Muscle layer of colon (tissue), 2 donors: ENCODE measurements around the gene SIL1.

Experiments used
- H3K27ac ChIP-seq: one replicate; pipeline ENCODE4 v1.7.0; 2013; ENCODE audit warnings: low read depth, mild to moderate bottlenecking, low read length, moderate library complexity
- H3K27me3 ChIP-seq, 2 donors: one replicate each; pipeline ENCODE4 v1.7.0; 2013; ENCODE audit warnings: low read length in 2 of 2, mild to moderate bottlenecking in 2 of 2; ENCODE audit not compliant: insufficient read depth in 2 of 2, control insufficient read depth in 1 of 2
- H3K36me3 ChIP-seq: one replicate; pipeline ENCODE4 v1.7.0; 2013; ENCODE audit warnings: mild to moderate bottlenecking, low read length; ENCODE audit not compliant: insufficient read depth
- H3K4me1 ChIP-seq: one replicate; pipeline ENCODE4 v1.7.0; 2013; ENCODE audit warnings: mild to moderate bottlenecking, low read length; ENCODE audit not compliant: insufficient read depth
- H3K4me3 ChIP-seq, 2 donors: one replicate each; pipeline ENCODE4 v1.7.0; 2013; ENCODE audit warnings: low read length in 2 of 2, low read depth in 1 of 2, mild to moderate bottlenecking in 1 of 2, moderate library complexity in 1 of 2
- H3K9ac ChIP-seq: one replicate; pipeline ENCODE4 v1.7.0; 2013; ENCODE audit warnings: low read length
- H3K9me3 ChIP-seq: one replicate; pipeline ENCODE4 v1.7.0; 2013; ENCODE audit warnings: mild to moderate bottlenecking, low read length
- donor health status: abdominal sarcoma.
- donor health status: Adenocarcinoma of cecum.

Gene SIL1

DNA sequence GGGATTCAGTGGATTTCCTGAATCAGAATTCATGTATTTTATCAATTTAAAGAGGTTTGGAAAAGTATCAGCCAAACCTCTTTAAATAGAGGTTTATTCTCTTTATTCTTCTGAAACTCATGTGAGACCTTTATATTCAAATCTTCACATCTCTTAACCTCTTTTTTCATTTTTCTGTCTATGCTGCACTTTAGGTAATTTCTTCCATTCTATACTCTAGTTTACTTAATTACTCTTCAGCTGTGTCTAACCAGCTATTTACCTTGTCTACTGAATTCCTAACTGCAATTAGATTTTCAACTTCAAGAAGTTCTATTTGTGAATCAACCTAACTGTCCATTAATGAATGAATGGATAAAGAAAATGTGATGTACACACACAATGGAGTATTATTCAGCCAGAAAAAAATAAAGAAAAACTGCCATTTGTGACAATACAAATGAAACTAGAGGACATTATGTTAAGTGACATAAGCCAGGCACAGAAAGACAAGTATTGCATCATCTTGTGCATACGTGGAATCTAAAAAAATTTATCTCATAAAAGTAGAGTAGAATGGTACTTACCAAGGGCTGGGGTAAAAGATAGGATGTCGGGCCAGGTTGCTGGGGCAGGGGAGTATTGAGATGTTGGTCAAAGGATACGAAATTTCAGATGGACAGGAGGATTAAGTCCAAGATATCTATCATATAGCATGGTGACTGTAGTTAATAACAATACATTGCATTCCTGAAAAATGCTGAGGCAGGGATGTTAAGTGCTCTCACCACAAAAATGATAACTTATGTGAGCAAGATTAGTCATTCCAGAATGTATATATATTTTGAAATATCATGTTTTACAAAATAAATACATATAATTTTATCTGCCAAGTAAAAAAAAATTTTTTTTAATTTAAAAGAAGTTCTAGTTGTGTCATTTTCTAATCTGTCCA is 193.5 kb downstream of the SIL1 start:
- no peak overlapping the region for H3K9ac ChIP-seq
- H3K27me3 ChIP-seq = no peaks in the 10 kb centered on the region
- no peaks in the 10 kb centered on the region for H3K9me3 ChIP-seq
- H3K4me1 ChIP-seq = no peaks in the 10 kb centered on the region
- no peaks in the 10 kb centered on the region for H3K36me3 ChIP-seq
- no peak overlapping the region for H3K27ac ChIP-seq
- H3K4me3 ChIP-seq = no peak overlapping the region

DNA sequence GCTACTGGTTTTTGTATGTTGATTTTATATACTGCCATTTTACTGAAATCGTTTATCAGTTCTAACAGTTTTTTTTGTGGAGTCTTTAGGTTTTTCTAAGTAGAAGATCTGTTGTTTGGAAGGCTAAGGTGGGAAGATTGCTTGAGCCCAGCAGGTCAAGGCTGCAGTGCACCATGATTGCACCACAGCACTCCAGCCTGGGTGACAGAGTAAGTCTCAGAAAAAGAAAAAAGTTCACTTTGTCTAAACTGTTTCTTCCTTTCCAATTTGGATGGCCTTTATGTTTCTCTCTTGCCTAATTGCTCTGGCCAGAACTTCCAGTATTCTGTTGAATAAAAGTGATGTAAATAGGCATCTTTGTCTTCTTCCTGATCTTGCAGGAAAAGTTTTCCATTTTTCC is 198.5 kb downstream of the SIL1 start:
- Histone ChIP-seq H3K4me1 (no peaks in the 10 kb centered on the region), H3K4me3 (no peak overlapping the region), H3K9me3 (no peaks in the 10 kb centered on the region), H3K27ac (no peak overlapping the region), H3K36me3 (no peaks in the 10 kb centered on the region), H3K9ac (no peak overlapping the region), H3K27me3 (no peaks in the 10 kb centered on the region)

- no peaks in the 10 kb centered on the region for H3K4me1 ChIP-seq
These were observed 199.6 kb downstream of the SIL1 start for GRCh38 chr5:138998521-138998920.

GRCh38 chr5:138996120-138996519 is 202.0 kb downstream of the SIL1 start:
- H3K27me3 ChIP-seq = no peaks in the 10 kb centered on the region
- H3K9me3 ChIP-seq = no peaks in the 10 kb centered on the region
- no peak overlapping the region for H3K9ac ChIP-seq
- no peak overlapping the region for H3K27ac ChIP-seq
- no peaks in the 10 kb centered on the region for H3K4me1 ChIP-seq
- H3K36me3 ChIP-seq = no peaks in the 10 kb centered on the region
- no peak overlapping the region for H3K4me3 ChIP-seq

More at GRCh38 chr5:138998521-138998920, 199.6 kb downstream of the SIL1 start:
- H3K9ac ChIP-seq = no peak overlapping the region
- no peak overlapping the region for H3K27ac ChIP-seq
- no peaks in the 10 kb centered on the region for H3K9me3 ChIP-seq
- H3K27me3 ChIP-seq = no peaks in the 10 kb centered on the region
- no peak overlapping the region for H3K4me3 ChIP-seq
- H3K36me3 ChIP-seq = no peaks in the 10 kb centered on the region

GRCh38 chr5:138990986-138991590 is 207.1 kb downstream of the SIL1 start:
- no peaks in the 10 kb centered on the region for H3K4me1 ChIP-seq
- no peaks in the 10 kb centered on the region for H3K36me3 ChIP-seq
- H3K9ac ChIP-seq = no peak overlapping the region
- H3K4me3 ChIP-seq = no peak overlapping the region
- H3K27me3 ChIP-seq = no peaks in the 10 kb centered on the region
- H3K9me3 ChIP-seq = no peaks in the 10 kb centered on the region
- no peak overlapping the region for H3K27ac ChIP-seq

DNA sequence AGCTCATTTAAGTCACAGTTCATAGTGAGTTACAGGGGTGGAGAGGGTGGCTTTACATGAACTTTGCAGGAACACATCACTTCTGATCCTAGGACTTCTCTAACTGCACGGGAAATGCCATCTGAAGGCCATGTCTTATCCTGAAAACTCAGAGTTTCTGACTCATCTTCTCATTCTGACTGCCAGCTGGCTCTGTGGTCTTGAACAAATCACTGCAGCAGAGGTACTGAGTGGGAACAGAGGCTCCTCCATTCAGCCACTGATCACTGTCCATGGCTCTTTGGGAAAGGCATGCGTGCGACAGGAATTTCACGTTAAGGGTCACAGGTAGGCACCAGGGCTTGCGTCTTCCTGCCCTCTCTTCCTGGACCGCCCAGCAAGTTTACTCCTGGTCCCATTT is 208.4 kb downstream of the SIL1 start:
- Histone ChIP-seq H3K4me3 (no peak overlapping the region), H3K9me3 (no peaks in the 10 kb centered on the region), H3K27ac (no peak overlapping the region), H3K36me3 (no peaks in the 10 kb centered on the region), H3K9ac (no peak overlapping the region), H3K27me3 (no peaks in the 10 kb centered on the region), H3K4me1 (no peaks in the 10 kb centered on the region)

DNA sequence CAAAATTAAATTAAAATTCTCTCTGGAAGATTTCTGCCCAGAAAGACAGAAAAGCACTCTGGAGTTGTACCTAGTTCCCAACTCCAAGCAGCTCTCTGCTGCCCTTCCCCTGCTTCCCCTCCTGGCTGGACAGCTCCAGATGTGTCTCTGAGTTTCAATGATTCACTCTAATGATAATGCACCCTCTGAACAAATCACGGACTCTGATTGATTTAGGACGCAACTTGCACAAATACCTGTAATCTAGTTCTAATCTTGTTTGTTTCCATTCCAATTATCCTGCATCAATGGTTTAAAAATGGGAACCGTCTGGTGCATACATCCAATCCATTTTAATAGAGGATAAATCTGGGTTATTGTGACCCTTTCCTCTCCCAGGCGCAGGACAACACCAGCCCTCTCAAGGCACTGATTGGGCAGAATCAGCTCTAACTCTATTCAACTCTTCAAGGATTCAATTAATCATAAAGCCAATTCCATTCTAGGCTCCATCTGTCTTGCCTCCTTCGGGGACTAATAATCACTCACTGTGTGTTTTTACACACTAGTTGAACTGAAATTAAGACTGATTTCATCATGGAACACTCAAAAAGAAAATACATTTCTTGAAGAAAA is 211.9 kb downstream of the SIL1 start:
- H3K36me3 ChIP-seq = no peaks in the 10 kb centered on the region
- H3K27ac ChIP-seq = no peak overlapping the region
- H3K9ac ChIP-seq = no peak overlapping the region
- no peaks in the 10 kb centered on the region for H3K4me1 ChIP-seq
- no peak overlapping the region for H3K4me3 ChIP-seq
- H3K27me3 ChIP-seq = no peaks in the 10 kb centered on the region
- H3K9me3 ChIP-seq = no peaks in the 10 kb centered on the region

DNA sequence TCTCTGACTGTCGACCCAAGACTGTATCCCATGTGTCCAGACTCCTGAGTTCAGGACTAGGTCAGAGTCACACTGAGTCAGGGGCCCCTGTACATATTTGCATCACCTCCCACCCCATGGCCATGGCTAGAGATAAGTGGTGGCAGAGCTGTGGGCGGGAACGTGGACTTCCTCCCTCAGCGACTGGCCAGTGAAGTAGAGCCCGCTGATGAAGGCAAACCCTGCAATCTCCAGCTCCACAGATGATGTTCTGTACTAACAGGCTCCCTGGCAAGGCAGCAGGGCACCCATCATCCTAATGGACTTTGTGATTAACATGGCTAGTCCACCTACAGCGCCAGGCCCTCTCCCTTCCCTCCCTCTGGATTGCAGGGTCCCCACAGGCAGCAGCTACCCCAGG is 212.5 kb downstream of the SIL1 start:
- H3K9me3 ChIP-seq = no peaks in the 10 kb centered on the region
- H3K36me3 ChIP-seq = no peaks in the 10 kb centered on the region
- no peak overlapping the region for H3K9ac ChIP-seq
- no peaks in the 10 kb centered on the region for H3K4me1 ChIP-seq
- no peaks in the 10 kb centered on the region for H3K27me3 ChIP-seq
- no peak overlapping the region for H3K27ac ChIP-seq
- H3K4me3 ChIP-seq = no peak overlapping the region

DNA sequence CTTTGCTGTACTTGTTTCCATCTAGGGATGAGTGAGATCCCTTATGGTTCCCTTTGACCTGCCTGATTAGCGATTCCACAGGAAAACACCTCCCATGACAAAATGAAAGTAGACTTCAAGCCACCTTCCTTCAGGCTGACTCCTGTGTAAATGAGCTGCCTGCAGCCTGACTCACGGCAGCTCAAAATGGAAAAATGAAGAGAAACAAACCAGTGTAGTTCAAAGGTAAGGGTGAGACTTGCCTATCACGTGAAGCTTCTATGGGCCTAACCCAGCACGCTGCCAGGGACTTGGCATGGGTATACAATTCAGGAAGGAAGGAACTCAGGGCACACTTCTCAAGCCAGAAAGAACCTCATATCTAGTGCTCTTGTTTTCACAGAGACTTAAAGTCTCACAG is 212.9 kb downstream of the SIL1 start:
- Histone ChIP-seq H3K9ac (no peak overlapping the region), H3K27ac (no peak overlapping the region), H3K4me3 (no peak overlapping the region), H3K4me1 (no peaks in the 10 kb centered on the region), H3K9me3 (no peaks in the 10 kb centered on the region), H3K27me3 (no peaks in the 10 kb centered on the region), H3K36me3 (no peaks in the 10 kb centered on the region)

DNA sequence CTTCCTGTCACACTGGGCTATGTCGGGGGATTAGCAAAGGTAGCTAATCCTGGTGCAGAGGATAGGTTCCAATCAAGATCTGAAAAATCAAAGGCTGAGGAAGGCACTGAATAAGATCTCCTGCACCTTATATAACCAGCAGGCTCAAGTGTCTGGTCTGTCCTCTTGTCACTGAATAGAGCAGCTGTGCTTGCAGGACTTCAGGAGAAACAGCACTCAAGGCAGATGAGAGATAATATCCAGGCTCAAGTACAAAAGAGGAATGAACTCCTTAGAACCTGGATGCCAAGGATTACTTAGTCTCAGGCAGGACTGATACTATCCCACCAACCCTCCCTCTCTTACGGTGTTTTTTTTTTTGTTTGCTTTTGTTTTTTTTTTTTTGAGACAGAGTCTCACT is 214.2 kb downstream of the SIL1 start:
- no peaks in the 10 kb centered on the region for H3K9me3 ChIP-seq
- no peak overlapping the region for H3K4me3 ChIP-seq
- H3K27ac ChIP-seq = no peak overlapping the region
- no peaks in the 10 kb centered on the region for H3K27me3 ChIP-seq
- H3K4me1 ChIP-seq = no peaks in the 10 kb centered on the region
- no peak overlapping the region for H3K9ac ChIP-seq
- no peaks in the 10 kb centered on the region for H3K36me3 ChIP-seq

DNA sequence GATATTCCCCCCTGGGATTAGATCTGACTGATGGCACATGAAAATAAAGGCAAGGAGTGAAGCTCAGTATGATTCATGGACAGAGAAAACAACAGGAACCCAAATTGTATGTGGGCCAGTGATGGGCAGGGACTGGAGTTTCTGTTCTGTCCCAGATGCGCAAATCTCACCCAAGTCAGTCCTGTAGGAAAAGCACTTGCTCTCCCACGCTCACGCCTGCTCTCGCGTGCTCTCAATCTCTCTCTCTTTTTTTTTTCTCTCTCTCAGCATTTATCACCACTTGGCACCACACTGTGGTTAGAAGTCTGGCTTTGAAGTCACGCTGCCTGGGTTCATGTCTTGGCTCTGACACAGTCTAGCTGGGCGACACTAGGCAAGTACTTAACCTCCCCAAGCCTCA is 216.6 kb downstream of the SIL1 start:
- no peak overlapping the region for H3K9ac ChIP-seq
- H3K36me3 ChIP-seq = no peaks in the 10 kb centered on the region
- no peaks in the 10 kb centered on the region for H3K9me3 ChIP-seq
- H3K27ac ChIP-seq = no peak overlapping the region
- H3K27me3 ChIP-seq = no peaks in the 10 kb centered on the region
- no peak overlapping the region for H3K4me3 ChIP-seq
- no peaks in the 10 kb centered on the region for H3K4me1 ChIP-seq
